PC-9 (cell line): ENCODE data around the gene IFNA13. TPM values are rescaled to one million over a fixed set of nuclear protein-coding genes. Genes with fewer than 3 reads are reported as not detected.

ENCODE experiments used
- BruUV-seq: library from RNA; stranded (reverse); fragments of 400-500 nt; replicated peaks from 2 replicates; lab custom pipeline; 2021; lab: Mats Ljungman, UMichigan
- CTCF ChIA-PET: fragments of 300-600 bp; sonication (Branson Sonifier 250); formaldehyde crosslinking; loops from one replicate; lab custom pipeline; 2022; ENCODE audit warnings: antibody characterized with exemption; lab: Charles Lee
- POLR2A ChIA-PET: fragments of 300-600 bp; sonication (Branson Sonifier 250); formaldehyde crosslinking; loops from one replicate; lab custom pipeline; 2022; ENCODE audit warnings: antibody characterized with exemption; ENCODE audit not compliant: unreplicated experiment; lab: Charles Lee
- DNase-seq, 2 experiments: peaks; one replicate each; pipeline versions ENCODE4 v3.0.0 to v3.0.0-alpha.2; 2015 to 2022; ENCODE audit warnings: mixed read lengths in 1 of 2
- H2AFZ ChIP-seq: fragments of 200-600 bp; sonication (generic); 2 replicates; pipeline ENCODE4 v1.8.1; 2017; ENCODE audit warnings: antibody characterized with exemption
- H3F3A ChIP-seq: fragments of 200-600 bp; sonication (generic); 2 replicates; pipeline ENCODE4 v1.8.1; 2017; ENCODE audit warnings: antibody characterized with exemption, mild to moderate bottlenecking, low read depth; ENCODE audit not compliant: insufficient read depth
- H3K27ac ChIP-seq: fragments of 200-600 bp; sonication (generic); 2 replicates; pipeline ENCODE4 v1.6.1; 2016; ENCODE audit warnings: mixed run types
- H3K27me3 ChIP-seq: fragments of 200-600 bp; sonication (generic); 2 replicates; pipeline ENCODE4 v1.6.1; 2016; ENCODE audit warnings: low read depth, mixed run types; ENCODE audit not compliant: insufficient read depth
- H3K36me3 ChIP-seq: fragments of 200-600 bp; sonication (generic); 2 replicates; pipeline ENCODE4 v1.6.1; 2016; ENCODE audit warnings: low read depth, mixed run types
- H3K4me1 ChIP-seq: fragments of 200-600 bp; sonication (generic); replicated peaks from 2 replicates; pipeline ENCODE4 v1.6.1; 2016; ENCODE audit warnings: mixed run types; ENCODE audit not compliant: insufficient read depth
- H3K4me2 ChIP-seq: fragments of 200-600 bp; sonication (generic); 2 replicates; pipeline ENCODE4 v1.6.1; 2017; ENCODE audit warnings: mixed run types
- H3K4me3 ChIP-seq: fragments of 200-600 bp; sonication (generic); 2 replicates; pipeline ENCODE4 v1.6.1; 2016; ENCODE audit warnings: mixed run types
- H3K79me2 ChIP-seq: fragments of 200-600 bp; sonication (generic); 2 replicates; pipeline ENCODE4 v1.6.1; 2017; ENCODE audit warnings: low read depth, mixed run types
- H3K9me2 ChIP-seq: fragments of 200-600 bp; sonication (generic); 2 replicates; pipeline ENCODE4 v1.8.1; 2017; ENCODE audit warnings: mild to moderate bottlenecking; ENCODE audit not compliant: insufficient read depth
- H3K9me3 ChIP-seq: fragments of 200-600 bp; sonication (generic); 2 replicates; pipeline ENCODE4 v1.8.1; 2016; ENCODE audit warnings: low read depth; ENCODE audit not compliant: insufficient read depth
- H4K20me1 ChIP-seq: fragments of 200-600 bp; sonication (generic); 2 replicates; pipeline ENCODE4 v1.8.1; 2017; ENCODE audit not compliant: insufficient read depth
- CTCF ChIP-seq: fragments of 200-600 bp; sonication (generic); conservative IDR thresholded peaks from 2 replicates; pipeline ENCODE4 v1.6.1; 2017; ENCODE audit warnings: mixed run types, antibody characterized with exemption, mild to moderate bottlenecking, moderate library complexity
- EZH2 ChIP-seq: fragments of 200-600 bp; sonication (generic); IDR thresholded peaks from 2 replicates; pipeline ENCODE4 v1.8.0; 2017; ENCODE audit warnings: antibody characterized with exemption, low read depth
- intact Hi-C: fragments of 100-400 bp; cut with micrococcal nuclease; formaldehyde crosslinking; loops from one replicate; pipeline ENCODE4 v1.10.0; 2022; ENCODE audit not compliant: unreplicated experiment
- total RNA-seq: library from RNA; stranded (reverse); gene quantifications from 2 replicates; pipeline ENCODE4 v1.2.3, GENCODE V29; 2021

The IFNA13 gene
- total RNA-seq, 1 experiment from 2014 or later = not detected

- TF ChIP-seq CTCF (peak; percentile 28; the same call in 1 of the 2 replicates), EZH2 (no peak)
- Histone ChIP-seq H3K4me3 (no peak overlapping the region), H2AFZ (no peak overlapping the region), H4K20me1 (no peaks in the 10 kb centered on the region), H3K4me2 (no peak overlapping the region), H3F3A (no peaks in the 10 kb centered on the region), H3K9me3 (no peaks in the 10 kb centered on the region), H3K27ac (no peak overlapping the region), H3K79me2 (no peaks in the 10 kb centered on the region), H3K36me3 (no peaks in the 10 kb centered on the region), H3K27me3 (no peaks in the 10 kb centered on the region), H3K4me1 (no peaks in the 10 kb centered on the region), H3K9me2 (no peaks in the 10 kb centered on the region)
- intact Hi-C loops = no loop called here
- CTCF ChIA-PET = no interaction called here
- DNase-seq = no peak
- no TSS peak for BruUV-seq
- POLR2A ChIA-PET = no interaction called here
These were observed 24.4 kb upstream of the IFNA13 start for GRCh38 chr9:21392270-21392669.

DNA sequence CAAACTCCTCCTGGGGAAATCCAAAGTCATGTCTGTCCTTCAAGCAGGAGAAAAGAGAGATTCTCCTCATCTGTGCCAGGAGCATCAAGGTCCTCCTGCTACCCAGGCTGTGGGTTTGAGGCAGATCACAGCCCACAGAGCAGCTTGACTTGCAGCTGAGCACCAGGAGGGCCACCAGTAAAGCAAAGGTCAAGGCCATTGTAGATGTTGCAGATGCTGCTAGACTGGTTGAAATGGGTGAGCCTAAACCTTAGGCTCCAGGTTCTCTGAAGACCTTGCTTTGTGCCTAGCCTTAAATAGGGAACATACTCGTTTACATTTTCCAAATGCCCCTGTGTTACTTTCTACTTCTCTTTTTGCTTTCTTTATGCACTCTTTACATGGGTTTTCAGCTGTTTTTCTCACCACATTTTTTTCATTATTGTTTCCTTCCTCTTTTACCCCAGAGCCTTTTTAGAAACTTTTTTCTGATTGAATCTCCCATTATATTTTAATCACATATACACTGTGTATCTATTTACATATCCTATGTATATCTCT lies 17.3 kb upstream of the IFNA13 start, which contains the start of gene IFNA2:
TSS of gene IFNA2 (minus strand) at position 268 of the 540 bp plus-strand sequence. CDS start at position 199, 69 bp downstream.
- Histone ChIP-seq H3K79me2 (no peaks in the 10 kb centered on the region), H3K27ac (no peak within 1 kb of the TSS), H4K20me1 (no peaks in the 10 kb centered on the region), H3K36me3 (no peaks in the 10 kb centered on the region), H3K4me3 (no peak within 1 kb of the TSS), H3F3A (no peaks in the 10 kb centered on the region), H3K9me3 (no peaks in the 10 kb centered on the region), H3K9me2 (no peaks in the 10 kb centered on the region), H3K4me2 (no peak within 1 kb of the TSS), H2AFZ (no peak within 1 kb of the TSS), H3K27me3 (no peaks in the 10 kb centered on the region), H3K4me1 (peaks cover 6% of the 10 kb centered on the region; the same call in 1 of the 2 replicates)
- TF ChIP-seq EZH2 (no peak), CTCF (no peak)
- ChIA-PET POLR2A (no interaction called here), CTCF (no interaction called here)
- intact Hi-C loops = no loop called here
- no peak for DNase-seq
- BruUV-seq = no TSS peak

GRCh38 chr9:21383627-21384026 lies 15.8 kb upstream of the IFNA13 start:
- H3K4me1 ChIP-seq = peaks cover 6% of the 10 kb centered on the region; the same call in 1 of the 2 replicates
- H3K4me2 ChIP-seq = no peak overlapping the region
- H2AFZ ChIP-seq = no peak overlapping the region
- no peaks in the 10 kb centered on the region for H3K27me3 ChIP-seq
- no peak for DNase-seq
- H3K36me3 ChIP-seq = no peaks in the 10 kb centered on the region
- H3K9me2 ChIP-seq = no peaks in the 10 kb centered on the region
- H4K20me1 ChIP-seq = no peaks in the 10 kb centered on the region
- no peak overlapping the region for H3K4me3 ChIP-seq
- POLR2A ChIA-PET = no interaction called here
- H3K27ac ChIP-seq = no peak overlapping the region
- no TSS peak for BruUV-seq
- intact Hi-C loops = no loop called here
- CTCF ChIA-PET = no interaction called here
- H3K79me2 ChIP-seq = no peaks in the 10 kb centered on the region
- H3K9me3 ChIP-seq = no peaks in the 10 kb centered on the region
- no peaks in the 10 kb centered on the region for H3F3A ChIP-seq
- TF ChIP-seq CTCF = no peak
- no peak for TF ChIP-seq EZH2
